ENCODE results near the gene USP17L13. TPM values are rescaled to one million over a fixed set of nuclear protein-coding genes. Genes with fewer than 3 reads are reported as not detected.
"Not testable (repeated sequence)": the region's sequence is repeated elsewhere in the genome, so short reads cannot be mapped to it uniquely, and the experiment has no call there.

Gene USP17L13, protein sequence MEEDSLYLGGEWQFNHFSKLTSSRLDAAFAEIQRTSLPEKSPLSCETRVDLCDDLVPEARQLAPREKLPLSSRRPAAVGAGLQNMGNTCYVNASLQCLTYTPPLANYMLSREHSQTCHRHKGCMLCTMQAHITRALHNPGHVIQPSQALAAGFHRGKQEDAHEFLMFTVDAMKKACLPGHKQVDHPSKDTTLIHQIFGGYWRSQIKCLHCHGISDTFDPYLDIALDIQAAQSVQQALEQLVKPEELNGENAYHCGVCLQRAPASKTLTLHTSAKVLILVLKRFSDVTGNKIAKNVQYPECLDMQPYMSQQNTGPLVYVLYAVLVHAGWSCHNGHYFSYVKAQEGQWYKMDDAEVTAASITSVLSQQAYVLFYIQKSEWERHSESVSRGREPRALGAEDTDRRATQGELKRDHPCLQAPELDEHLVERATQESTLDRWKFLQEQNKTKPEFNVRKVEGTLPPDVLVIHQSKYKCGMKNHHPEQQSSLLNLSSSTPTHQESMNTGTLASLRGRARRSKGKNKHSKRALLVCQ
- not detected for polyA plus RNA-seq (ENCODE audit: insufficient read depth in 1 of 5, insufficient read length in 5 of 5, low replicate concordance in 1 of 5)
- long read RNA-seq, donor 1, result 0 reads
- long read RNA-seq, donor 2, result 0 reads
- long read RNA-seq, donor 3, result 0 reads
- long read RNA-seq, donor 4, result 0 reads
- long read RNA-seq, donor 5, result 0 reads
- long read RNA-seq, donor 6, result 0 reads
- long read RNA-seq, donor 7, result 0 reads
- long read RNA-seq, donor 8, result 0 reads

DNA sequence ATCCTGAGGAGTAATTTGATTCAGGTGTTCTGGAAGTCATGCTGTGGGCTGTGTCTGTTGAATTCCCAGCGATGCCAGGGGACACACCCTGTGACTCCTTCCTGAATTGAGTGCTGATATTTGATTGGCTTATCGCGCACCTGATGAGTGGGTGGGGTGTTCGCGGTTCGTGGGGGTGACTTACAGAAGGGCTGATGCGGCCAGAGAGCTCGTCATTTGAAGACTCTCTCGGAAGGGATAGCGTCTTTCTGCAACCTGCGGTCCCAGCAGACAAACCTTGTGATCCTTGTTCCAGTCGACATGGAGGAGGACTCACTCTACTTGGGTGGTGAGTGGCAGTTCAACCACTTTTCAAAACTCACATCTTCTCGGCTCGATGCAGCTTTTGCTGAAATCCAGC is at the start of gene USP17L13:
Gene USP17L13, plus strand, starts transcription at position 301 of the 400 bp plus-strand sequence. Its CDS starts 0 bp downstream, at position 301.
- not testable (repeated sequence) for DNase-seq

DNA sequence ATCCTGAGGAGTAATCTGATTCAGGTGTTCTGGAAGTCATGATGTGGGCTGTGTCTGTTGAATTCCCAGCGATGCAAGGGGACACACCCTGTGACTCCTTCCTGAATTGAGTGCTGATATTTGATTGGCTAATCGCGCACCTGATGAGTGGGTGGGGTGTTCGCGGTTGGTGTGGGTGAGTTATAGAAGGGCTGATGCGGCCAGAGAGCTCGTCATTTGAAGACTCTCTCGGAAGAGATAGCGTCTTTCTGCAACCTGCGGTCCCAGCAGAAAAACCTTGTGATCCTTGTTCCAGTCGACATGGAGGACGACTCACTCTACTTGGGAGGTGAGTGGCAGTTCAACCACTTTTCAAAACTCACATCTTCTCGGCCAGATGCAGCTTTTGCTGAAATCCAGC is 14.3 kb upstream of the USP17L13 start, which contains the start of gene USP17L10:
Gene USP17L10, plus strand, starts transcription at position 301 of the 400 bp plus-strand sequence. Its CDS starts 0 bp downstream, at position 301.
- not testable (repeated sequence) for DNase-seq

DNA sequence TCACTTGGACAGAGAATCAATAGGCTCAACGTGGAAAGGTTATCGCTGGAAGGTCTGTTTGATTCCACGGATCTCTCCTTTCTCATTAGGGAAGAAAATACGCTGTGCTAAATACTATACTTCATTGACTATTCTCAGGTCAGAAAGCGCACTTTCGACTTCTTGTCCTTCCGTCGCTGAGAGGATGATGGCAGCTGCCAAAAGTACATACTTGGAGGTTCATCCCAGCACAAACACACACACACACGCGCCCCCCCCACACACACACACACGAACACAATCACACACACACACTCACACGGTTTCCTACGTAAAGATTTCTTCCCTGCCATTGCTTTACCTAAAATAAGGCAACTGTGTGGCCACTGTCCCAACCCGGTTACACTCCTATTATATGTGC is 10.0 kb upstream of the USP17L13 start:
- not testable (repeated sequence) for DNase-seq

GRCh38 chr4:9215105-9215504 is 9.6 kb upstream of the USP17L13 start, which contains the start of gene USP17L11:
USP17L11 (plus strand) TSS chr4:9215405; CDS start chr4:9215405, 0 bp downstream.
- DNase-seq, result not testable (repeated sequence)

DNA sequence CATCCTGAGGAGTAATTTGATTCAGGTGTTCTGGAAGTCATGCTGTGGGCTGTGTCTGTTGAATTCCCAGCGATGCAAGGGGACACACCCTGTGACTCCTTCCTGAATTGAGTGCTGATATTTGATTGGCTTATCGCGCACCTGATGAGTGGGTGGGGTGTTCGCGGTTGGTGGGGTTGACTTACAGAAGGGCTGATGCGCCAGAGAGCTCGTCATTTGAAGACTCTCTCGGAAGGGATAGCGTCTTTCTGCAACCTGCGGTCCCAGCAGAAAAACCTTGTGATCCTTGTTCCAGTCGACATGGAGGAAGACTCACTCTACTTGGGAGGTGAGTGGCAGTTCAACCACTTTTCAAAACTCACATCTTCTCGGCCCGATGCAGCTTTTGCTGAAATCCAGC is 4.8 kb upstream of the USP17L13 start, which contains the start of gene USP17L12:
Gene USP17L12, plus strand, starts transcription at position 301 of the 400 bp plus-strand sequence. Its CDS starts 0 bp downstream, at position 301.
- not testable (repeated sequence) for DNase-seq

DNA sequence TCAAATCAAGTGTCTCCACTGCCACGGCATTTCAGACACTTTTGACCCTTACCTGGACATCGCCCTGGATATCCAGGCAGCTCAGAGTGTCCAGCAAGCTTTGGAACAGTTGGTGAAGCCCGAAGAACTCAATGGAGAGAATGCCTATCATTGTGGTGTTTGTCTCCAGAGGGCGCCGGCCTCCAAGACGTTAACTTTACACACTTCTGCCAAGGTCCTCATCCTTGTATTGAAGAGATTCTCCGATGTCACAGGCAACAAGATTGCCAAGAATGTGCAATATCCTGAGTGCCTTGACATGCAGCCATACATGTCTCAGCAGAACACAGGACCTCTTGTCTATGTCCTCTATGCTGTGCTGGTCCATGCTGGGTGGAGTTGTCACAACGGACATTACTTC is 5.6 kb downstream of the USP17L13 start:
- not testable (repeated sequence) for DNase-seq

DNA sequence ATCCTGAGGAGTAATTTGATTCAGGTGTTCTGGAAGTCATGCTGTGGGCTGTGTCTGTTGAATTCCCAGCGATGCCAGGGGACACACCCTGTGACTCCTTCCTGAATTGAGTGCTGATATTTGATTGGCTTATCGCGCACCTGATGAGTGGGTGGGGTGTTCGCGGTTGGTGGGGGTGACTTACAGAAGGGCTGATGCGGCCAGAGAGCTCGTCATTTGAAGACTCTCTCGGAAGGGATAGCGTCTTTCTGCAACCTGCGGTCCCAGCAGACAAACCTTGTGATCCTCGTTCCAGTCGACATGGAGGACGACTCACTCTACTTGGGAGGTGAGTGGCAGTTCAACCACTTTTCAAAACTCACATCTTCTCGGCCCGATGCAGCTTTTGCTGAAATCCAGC is 9.4 kb downstream of the USP17L13 start, which contains the start of gene USP17L15:
Gene USP17L15, plus strand, starts transcription at position 301 of the 400 bp plus-strand sequence. Its CDS starts 0 bp downstream, at position 301.
- DNase-seq, result not testable (repeated sequence)

DNA sequence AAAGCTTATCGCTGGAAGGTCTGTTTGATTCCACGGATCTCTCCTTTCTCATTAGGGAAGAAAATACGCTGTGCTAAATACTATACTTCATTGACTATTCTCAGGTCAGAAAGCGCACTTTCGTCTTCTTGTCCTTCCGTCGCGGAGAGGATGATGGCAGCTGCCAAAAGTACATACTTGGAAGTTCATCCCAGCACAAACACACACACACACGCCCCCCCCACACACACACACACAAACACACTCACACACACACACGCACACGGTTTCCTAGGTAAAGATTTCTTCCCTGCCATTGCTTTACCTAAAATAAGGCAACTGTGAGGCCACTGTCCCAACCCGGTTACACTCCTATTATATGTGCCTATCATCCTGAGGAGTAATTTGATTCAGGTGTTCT is 13.8 kb downstream of the USP17L13 start:
- DNase-seq, result not testable (repeated sequence)

- not testable (repeated sequence) for DNase-seq
These were observed 18.9 kb downstream of the USP17L13 start, which contains the start of gene USP17L17 for GRCh38 chr4:9243579-9243978. USP17L17 (plus strand) TSS chr4:9243879; CDS start chr4:9243879, 0 bp downstream.

GRCh38 chr4:9247953-9248680 is 23.4 kb downstream of the USP17L13 start, which contains the start of gene USP17L18:
USP17L18 (plus strand) TSS chr4:9248630; CDS start chr4:9248630, 0 bp downstream.
- not testable (repeated sequence) for DNase-seq

DNA sequence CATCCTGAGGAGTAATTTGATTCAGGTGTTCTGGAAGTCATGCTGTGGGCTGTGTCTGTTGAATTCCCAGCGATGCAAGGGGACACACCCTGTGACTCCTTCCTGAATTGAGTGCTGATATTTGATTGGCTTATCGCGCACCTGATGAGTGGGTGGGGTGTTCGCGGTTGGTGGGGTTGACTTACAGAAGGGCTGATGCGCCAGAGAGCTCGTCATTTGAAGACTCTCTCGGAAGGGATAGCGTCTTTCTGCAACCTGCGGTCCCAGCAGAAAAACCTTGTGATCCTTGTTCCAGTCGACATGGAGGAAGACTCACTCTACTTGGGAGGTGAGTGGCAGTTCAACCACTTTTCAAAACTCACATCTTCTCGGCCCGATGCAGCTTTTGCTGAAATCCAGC is 28.4 kb downstream of the USP17L13 start, which contains the start of gene USP17L19:
Gene USP17L19, plus strand, starts transcription at position 301 of the 400 bp plus-strand sequence. Its CDS starts 0 bp downstream, at position 301.
- not testable (repeated sequence) for DNase-seq

- DNase-seq, result not testable (repeated sequence)
These were observed 33.1 kb downstream of the USP17L13 start, which contains the start of gene USP17L20 for GRCh38 chr4:9257824-9258223. USP17L20 (plus strand) TSS chr4:9258124; CDS start chr4:9258124, 0 bp downstream.

DNA sequence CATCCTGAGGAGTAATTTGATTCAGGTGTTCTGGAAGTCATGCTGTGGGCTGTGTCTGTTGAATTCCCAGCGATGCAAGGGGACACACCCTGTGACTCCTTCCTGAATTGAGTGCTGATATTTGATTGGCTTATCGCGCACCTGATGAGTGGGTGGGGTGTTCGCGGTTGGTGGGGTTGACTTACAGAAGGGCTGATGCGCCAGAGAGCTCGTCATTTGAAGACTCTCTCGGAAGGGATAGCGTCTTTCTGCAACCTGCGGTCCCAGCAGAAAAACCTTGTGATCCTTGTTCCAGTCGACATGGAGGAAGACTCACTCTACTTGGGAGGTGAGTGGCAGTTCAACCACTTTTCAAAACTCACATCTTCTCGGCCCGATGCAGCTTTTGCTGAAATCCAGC is 37.9 kb downstream of the USP17L13 start, which contains the start of gene USP17L21:
Gene USP17L21, plus strand, starts transcription at position 301 of the 400 bp plus-strand sequence. Its CDS starts 0 bp downstream, at position 301.
- not testable (repeated sequence) for DNase-seq

- not testable (repeated sequence) for DNase-seq
These were observed 42.6 kb downstream of the USP17L13 start, which contains the start of gene USP17L22 for GRCh38 chr4:9267319-9267718. USP17L22 (plus strand) TSS chr4:9267619; CDS start chr4:9267619, 0 bp downstream.

DNA sequence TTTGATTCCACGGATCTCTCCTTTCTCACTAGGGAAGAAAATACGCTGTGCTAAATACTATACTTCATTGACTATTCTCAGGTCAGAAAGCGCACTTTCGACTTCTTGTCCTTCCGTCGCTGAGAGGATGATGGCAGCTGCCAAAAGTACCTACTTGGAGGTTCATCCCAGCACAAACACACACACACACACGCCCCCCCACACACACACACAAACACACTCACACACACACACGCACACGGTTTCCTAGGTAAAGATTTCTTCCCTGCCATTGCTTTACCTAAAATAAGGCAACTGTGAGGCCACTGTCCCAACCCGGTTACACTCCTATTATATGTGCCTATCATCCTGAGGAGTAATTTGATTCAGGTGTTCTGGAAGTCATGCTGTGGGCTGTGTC is 47.0 kb downstream of the USP17L13 start:
- not testable (repeated sequence) for DNase-seq

Other genes with a start within 250 kb of the USP17L13 start
- under 1 TPM in 3 of 5 donors, not detected in 2; 0.05 to 0.10 (median 0.08) TPM for gene FAM90A26, start 54.5 kb upstream of the USP17L13 start, polyA plus RNA-seq (ENCODE audit: insufficient read depth in 1 of 5, insufficient read length in 5 of 5, low replicate concordance in 1 of 5)
- gene USP17L10, start 14.2 kb upstream of the USP17L13 start, polyA plus RNA-seq (ENCODE audit: insufficient read depth in 1 of 5, insufficient read length in 5 of 5, low replicate concordance in 1 of 5), result not detected
- not detected for gene USP17L11, start 9.5 kb upstream of the USP17L13 start, polyA plus RNA-seq (ENCODE audit: insufficient read depth in 1 of 5, insufficient read length in 5 of 5, low replicate concordance in 1 of 5)
- gene USP17L12, start 4.7 kb upstream of the USP17L13 start, polyA plus RNA-seq (ENCODE audit: insufficient read depth in 1 of 5, insufficient read length in 5 of 5, low replicate concordance in 1 of 5), result not detected
- not detected for gene USP17L15, start 9.5 kb downstream of the USP17L13 start, polyA plus RNA-seq (ENCODE audit: insufficient read depth in 1 of 5, insufficient read length in 5 of 5, low replicate concordance in 1 of 5)
- gene USP17L17, start 19.0 kb downstream of the USP17L13 start, polyA plus RNA-seq (ENCODE audit: insufficient read depth in 1 of 5, insufficient read length in 5 of 5, low replicate concordance in 1 of 5), result not detected
- not detected for gene USP17L18, start 23.7 kb downstream of the USP17L13 start, polyA plus RNA-seq (ENCODE audit: insufficient read depth in 1 of 5, insufficient read length in 5 of 5, low replicate concordance in 1 of 5)
- not detected for gene USP17L19, start 28.5 kb downstream of the USP17L13 start, polyA plus RNA-seq (ENCODE audit: insufficient read depth in 1 of 5, insufficient read length in 5 of 5, low replicate concordance in 1 of 5)
- not detected for gene USP17L20, start 33.2 kb downstream of the USP17L13 start, polyA plus RNA-seq (ENCODE audit: insufficient read depth in 1 of 5, insufficient read length in 5 of 5, low replicate concordance in 1 of 5)
- gene USP17L21, start 38.0 kb downstream of the USP17L13 start, polyA plus RNA-seq (ENCODE audit: insufficient read depth in 1 of 5, insufficient read length in 5 of 5, low replicate concordance in 1 of 5), result not detected
- not detected for gene USP17L22, start 42.7 kb downstream of the USP17L13 start, polyA plus RNA-seq (ENCODE audit: insufficient read depth in 1 of 5, insufficient read length in 5 of 5, low replicate concordance in 1 of 5)
- not detected for gene USP17L24, start 100.3 kb downstream of the USP17L13 start, polyA plus RNA-seq (ENCODE audit: insufficient read depth in 1 of 5, insufficient read length in 5 of 5, low replicate concordance in 1 of 5)
- not detected for gene USP17L25, start 105.0 kb downstream of the USP17L13 start, polyA plus RNA-seq (ENCODE audit: insufficient read depth in 1 of 5, insufficient read length in 5 of 5, low replicate concordance in 1 of 5)
- gene USP17L26, start 109.8 kb downstream of the USP17L13 start, polyA plus RNA-seq (ENCODE audit: insufficient read depth in 1 of 5, insufficient read length in 5 of 5, low replicate concordance in 1 of 5), result not detected
- gene USP17L5, start 114.5 kb downstream of the USP17L13 start, polyA plus RNA-seq (ENCODE audit: insufficient read depth in 1 of 5, insufficient read length in 5 of 5, low replicate concordance in 1 of 5), result not detected
- gene USP17L27, start 119.3 kb downstream of the USP17L13 start, polyA plus RNA-seq (ENCODE audit: insufficient read depth in 1 of 5, insufficient read length in 5 of 5, low replicate concordance in 1 of 5), result not detected
- not detected for gene USP17L28, start 124.0 kb downstream of the USP17L13 start, polyA plus RNA-seq (ENCODE audit: insufficient read depth in 1 of 5, insufficient read length in 5 of 5, low replicate concordance in 1 of 5)
- not detected for gene USP17L29, start 128.7 kb downstream of the USP17L13 start, polyA plus RNA-seq (ENCODE audit: insufficient read depth in 1 of 5, insufficient read length in 5 of 5, low replicate concordance in 1 of 5)
- gene USP17L30, start 138.2 kb downstream of the USP17L13 start, polyA plus RNA-seq (ENCODE audit: insufficient read depth in 1 of 5, insufficient read length in 5 of 5, low replicate concordance in 1 of 5), result not detected
- not detected for gene DEFB131A, start 219.5 kb downstream of the USP17L13 start, polyA plus RNA-seq (ENCODE audit: insufficient read depth in 1 of 5, insufficient read length in 5 of 5, low replicate concordance in 1 of 5)